ENCODE measurements around the gene U2AF1L4. TPM values are rescaled to one million over a fixed set of nuclear protein-coding genes. Genes with fewer than 3 reads are reported as not detected.

The U2AF1L4 gene
- total and polyA plus RNA-seq, 10 of the 15 experiments (the other 5 are each of a cell fraction or from before 2014, with no cell fraction given) = 7.9 to 21.6 (median 15.1) TPM

DNA sequence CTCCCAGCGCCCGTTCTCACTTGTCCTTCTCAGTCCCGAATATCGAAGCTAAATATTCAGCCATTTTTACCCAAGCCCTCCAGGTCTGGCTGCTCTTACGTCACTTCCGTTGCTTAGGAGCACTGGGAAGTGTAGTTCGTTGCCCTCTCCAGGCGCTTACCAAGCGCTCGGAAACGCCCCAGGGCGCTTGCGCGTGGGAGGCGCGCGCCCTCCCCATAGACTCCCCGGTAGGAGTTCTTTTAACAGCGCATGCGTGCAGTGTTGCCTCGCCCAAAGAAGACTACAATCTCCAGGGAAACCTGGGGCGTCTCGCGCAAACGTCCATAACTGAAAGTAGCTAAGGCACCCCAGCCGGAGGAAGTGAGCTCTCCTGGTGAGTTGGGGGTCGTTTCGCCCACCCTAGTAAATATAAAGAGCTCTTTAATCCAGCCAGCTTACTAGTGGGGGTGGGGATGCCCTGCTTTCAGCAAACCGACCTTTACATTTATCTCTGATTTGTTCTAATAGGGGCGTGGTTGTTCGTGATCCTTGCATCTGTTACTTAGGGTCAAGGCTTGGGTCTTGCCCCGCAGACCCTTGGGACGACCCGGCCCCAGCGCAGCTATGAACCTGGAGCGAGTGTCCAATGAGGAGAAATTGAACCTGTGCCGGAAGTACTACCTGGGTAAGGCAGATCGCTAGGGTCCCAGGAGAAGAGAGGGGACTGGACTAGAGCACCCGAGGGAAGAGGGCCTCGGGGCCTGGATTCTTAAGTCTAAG is at the start of gene U2AF1L4, which contains the start of gene PSENEN (continued):
- TF ChIP-seq ZZZ3 (IDR thresholded peaks at IDR 0.05; ENCODE audit: control insufficient read depth, insufficient read length, low read depth) = no peak
- TF ChIP-seq, protein P1, sequence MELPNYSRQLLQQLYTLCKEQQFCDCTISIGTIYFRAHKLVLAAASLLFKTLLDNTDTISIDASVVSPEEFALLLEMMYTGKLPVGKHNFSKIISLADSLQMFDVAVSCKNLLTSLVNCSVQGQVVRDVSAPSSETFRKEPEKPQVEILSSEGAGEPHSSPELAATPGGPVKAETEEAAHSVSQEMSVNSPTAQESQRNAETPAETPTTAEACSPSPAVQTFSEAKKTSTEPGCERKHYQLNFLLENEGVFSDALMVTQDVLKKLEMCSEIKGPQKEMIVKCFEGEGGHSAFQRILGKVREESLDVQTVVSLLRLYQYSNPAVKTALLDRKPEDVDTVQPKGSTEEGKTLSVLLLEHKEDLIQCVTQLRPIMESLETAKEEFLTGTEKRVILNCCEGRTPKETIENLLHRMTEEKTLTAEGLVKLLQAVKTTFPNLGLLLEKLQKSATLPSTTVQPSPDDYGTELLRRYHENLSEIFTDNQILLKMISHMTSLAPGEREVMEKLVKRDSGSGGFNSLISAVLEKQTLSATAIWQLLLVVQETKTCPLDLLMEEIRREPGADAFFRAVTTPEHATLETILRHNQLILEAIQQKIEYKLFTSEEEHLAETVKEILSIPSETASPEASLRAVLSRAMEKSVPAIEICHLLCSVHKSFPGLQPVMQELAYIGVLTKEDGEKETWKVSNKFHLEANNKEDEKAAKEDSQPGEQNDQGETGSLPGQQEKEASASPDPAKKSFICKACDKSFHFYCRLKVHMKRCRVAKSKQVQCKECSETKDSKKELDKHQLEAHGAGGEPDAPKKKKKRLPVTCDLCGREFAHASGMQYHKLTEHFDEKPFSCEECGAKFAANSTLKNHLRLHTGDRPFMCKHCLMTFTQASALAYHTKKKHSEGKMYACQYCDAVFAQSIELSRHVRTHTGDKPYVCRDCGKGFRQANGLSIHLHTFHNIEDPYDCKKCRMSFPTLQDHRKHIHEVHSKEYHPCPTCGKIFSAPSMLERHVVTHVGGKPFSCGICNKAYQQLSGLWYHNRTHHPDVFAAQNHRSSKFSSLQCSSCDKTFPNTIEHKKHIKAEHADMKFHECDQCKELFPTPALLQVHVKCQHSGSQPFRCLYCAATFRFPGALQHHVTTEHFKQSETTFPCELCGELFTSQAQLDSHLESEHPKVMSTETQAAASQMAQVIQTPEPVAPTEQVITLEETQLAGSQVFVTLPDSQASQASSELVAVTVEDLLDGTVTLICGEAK (IDR thresholded peaks at IDR 0.05; ENCODE audit: borderline replicate concordance) = peak; percentile 91
- TF ChIP-seq, protein P2, sequence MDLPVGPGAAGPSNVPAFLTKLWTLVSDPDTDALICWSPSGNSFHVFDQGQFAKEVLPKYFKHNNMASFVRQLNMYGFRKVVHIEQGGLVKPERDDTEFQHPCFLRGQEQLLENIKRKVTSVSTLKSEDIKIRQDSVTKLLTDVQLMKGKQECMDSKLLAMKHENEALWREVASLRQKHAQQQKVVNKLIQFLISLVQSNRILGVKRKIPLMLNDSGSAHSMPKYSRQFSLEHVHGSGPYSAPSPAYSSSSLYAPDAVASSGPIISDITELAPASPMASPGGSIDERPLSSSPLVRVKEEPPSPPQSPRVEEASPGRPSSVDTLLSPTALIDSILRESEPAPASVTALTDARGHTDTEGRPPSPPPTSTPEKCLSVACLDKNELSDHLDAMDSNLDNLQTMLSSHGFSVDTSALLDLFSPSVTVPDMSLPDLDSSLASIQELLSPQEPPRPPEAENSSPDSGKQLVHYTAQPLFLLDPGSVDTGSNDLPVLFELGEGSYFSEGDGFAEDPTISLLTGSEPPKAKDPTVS (IDR thresholded peaks at IDR 0.05; ENCODE audit: low read depth, low read length) = no peak
- no peak for TF ChIP-seq KAT2A (conservative IDR thresholded peaks at IDR 0.05; ENCODE audit: control insufficient read depth, low read depth, low read length)

All from GM12878 (cell line).